ENCODE data around the gene TMEFF1. TPM values are rescaled to one million over a fixed set of nuclear protein-coding genes. Genes with fewer than 3 reads are reported as not detected.

Gene TMEFF1
- total and polyA plus RNA-seq, 2 experiments from 2014 or later = 0.34 to 0.43 TPM

DNA sequence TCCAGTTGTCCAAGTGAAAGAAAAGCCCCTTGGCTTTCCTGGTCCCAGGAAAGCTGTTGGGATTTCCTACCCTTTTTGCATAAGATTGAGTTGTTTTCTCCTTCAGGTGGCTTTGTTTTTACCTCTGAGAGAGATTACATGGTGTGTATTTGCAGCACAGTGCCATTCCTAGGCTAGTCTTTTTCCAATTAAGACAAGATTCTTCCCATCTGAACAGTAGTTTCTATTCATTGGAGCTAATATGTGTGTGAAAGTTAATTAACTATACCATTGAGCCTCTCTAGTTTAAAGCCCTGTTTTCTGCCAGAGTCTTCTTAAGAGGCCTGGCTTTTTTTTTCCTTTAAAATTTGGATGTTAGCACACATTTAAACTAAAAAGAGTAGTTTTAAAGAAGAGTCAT lies 25.9 kb upstream of the TMEFF1 start:
- Histone ChIP-seq H3K4me1 (ENCODE audit: insufficient read depth) (0 out of 2 replicates have a peak, but pooled peaks cover 6% of the 10 kb centered on the region), H3K9me2 (ENCODE audit: insufficient read depth) (no peaks in the 10 kb centered on the region), H3K27me3 (replicated peaks; ENCODE audit: insufficient read depth) (no peaks in the 10 kb centered on the region), H4K20me1 (ENCODE audit: insufficient read depth) (peaks cover 4% of the 10 kb centered on the region; the same call in 1 of the 2 replicates), H3K27ac (no peak overlapping the region), H3K4me3 (no peak overlapping the region), H3K4me2 (ENCODE audit: unreplicated experiment) (no peak overlapping the region), H3K9me3 (ENCODE audit: low read depth) (no peaks in the 10 kb centered on the region), H3F3A (ENCODE audit: insufficient read depth) (0 out of 2 replicates have a peak, but pooled peaks cover under 1% of the 10 kb centered on the region), H3K9ac (no peak overlapping the region), H3K36me3 (ENCODE audit: low read depth) (peaks cover 40% of the 10 kb centered on the region), H2AFZ (no peak overlapping the region), H3K79me2 (ENCODE audit: insufficient read depth) (peaks cover 100% of the 10 kb centered on the region)
- TF ChIP-seq EZH2 (IDR thresholded peaks at IDR 0.05; ENCODE audit: insufficient read depth, poor library complexity, severe bottlenecking) (no peak), EZH2phosphoT487 (IDR thresholded peaks at IDR 0.05; ENCODE audit: insufficient read depth, low read depth) (no peak)
- in situ Hi-C loops (cut with MboI) = no loop called here
- no peak for DNase-seq

DNA sequence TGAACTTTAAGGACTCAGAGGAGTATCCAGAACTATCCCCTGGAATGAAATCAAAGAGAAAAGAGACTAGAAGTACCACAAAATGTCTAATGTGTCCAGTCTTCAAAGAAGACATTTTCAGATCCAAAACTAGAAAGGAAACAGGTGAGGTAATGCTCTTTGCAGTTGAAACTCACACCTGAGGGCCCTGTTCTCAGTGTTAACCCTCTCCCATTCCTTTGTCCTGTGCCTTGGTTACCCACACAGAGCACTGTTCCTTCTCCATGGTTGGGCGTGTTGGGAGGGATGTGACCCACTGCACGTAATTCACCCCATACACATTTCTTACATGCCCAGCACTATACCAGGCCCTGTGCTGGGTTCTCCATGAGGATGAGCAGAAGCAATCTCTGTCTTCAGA lies 24.7 kb upstream of the TMEFF1 start:
- no peak for DNase-seq
- Histone ChIP-seq H3K27me3 (replicated peaks; ENCODE audit: insufficient read depth) (no peaks in the 10 kb centered on the region), H3K4me2 (ENCODE audit: unreplicated experiment) (no peak overlapping the region), H3F3A (ENCODE audit: insufficient read depth) (no peaks in the 10 kb centered on the region), H3K36me3 (ENCODE audit: low read depth) (peaks cover 44% of the 10 kb centered on the region), H3K9ac (no peak overlapping the region), H3K79me2 (ENCODE audit: insufficient read depth) (peaks cover 100% of the 10 kb centered on the region), H2AFZ (no peak overlapping the region), H3K4me1 (ENCODE audit: insufficient read depth) (0 out of 2 replicates have a peak, but pooled peaks cover 6% of the 10 kb centered on the region), H3K9me2 (ENCODE audit: insufficient read depth) (no peaks in the 10 kb centered on the region), H3K4me3 (no peak overlapping the region), H3K9me3 (ENCODE audit: low read depth) (no peaks in the 10 kb centered on the region), H4K20me1 (ENCODE audit: insufficient read depth) (peaks cover 4% of the 10 kb centered on the region; the same call in 1 of the 2 replicates), H3K27ac (no peak overlapping the region)
- TF ChIP-seq EZH2phosphoT487 (IDR thresholded peaks at IDR 0.05; ENCODE audit: insufficient read depth, low read depth) = no peak
- TF ChIP-seq EZH2 (IDR thresholded peaks at IDR 0.05; ENCODE audit: insufficient read depth, poor library complexity, severe bottlenecking) = no peak
- WGBS, 2 experiments (ENCODE audit: low coverage in 1 of 2, low lambda C conversion rate in 2 of 2, missing lambda C conversion rate in 2 of 2) = 100% methylated on average over 2 of the region's 2 CpGs
- in situ Hi-C loops (cut with MboI) = no loop called here

DNA sequence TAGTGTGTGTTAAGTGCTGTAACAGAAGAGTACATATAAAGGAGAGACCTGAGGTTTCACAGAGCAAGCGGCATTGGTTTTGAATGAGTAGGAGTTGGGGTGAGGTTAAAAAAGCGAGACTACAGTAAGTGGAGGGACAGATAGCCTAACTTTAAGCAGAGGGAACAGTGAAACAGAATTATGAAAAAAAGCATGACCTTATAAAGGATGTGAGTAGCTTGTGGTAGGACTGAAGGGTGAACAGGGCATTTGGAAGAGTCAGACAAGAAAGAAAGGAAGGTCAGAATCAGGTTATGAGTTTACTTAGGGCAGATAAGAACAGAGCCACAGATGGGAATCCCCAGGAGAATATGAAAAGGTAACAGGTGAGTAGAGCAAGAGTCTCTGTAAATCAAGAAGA lies 23.5 kb upstream of the TMEFF1 start:
- Histone ChIP-seq H3K27me3 (replicated peaks; ENCODE audit: insufficient read depth) (no peaks in the 10 kb centered on the region), H3K27ac (no peak overlapping the region), H3K79me2 (ENCODE audit: insufficient read depth) (peaks cover 94% of the 10 kb centered on the region), H3K4me3 (no peak overlapping the region), H3K4me2 (ENCODE audit: unreplicated experiment) (no peak overlapping the region), H3K4me1 (ENCODE audit: insufficient read depth) (no peaks in the 10 kb centered on the region), H2AFZ (no peak overlapping the region), H3K36me3 (ENCODE audit: low read depth) (peaks cover 44% of the 10 kb centered on the region), H3K9ac (no peak overlapping the region), H3F3A (ENCODE audit: insufficient read depth) (no peaks in the 10 kb centered on the region), H3K9me3 (ENCODE audit: low read depth) (no peaks in the 10 kb centered on the region), H3K9me2 (ENCODE audit: insufficient read depth) (no peaks in the 10 kb centered on the region), H4K20me1 (ENCODE audit: insufficient read depth) (peaks cover 4% of the 10 kb centered on the region; the same call in 1 of the 2 replicates)
- TF ChIP-seq EZH2phosphoT487 (IDR thresholded peaks at IDR 0.05; ENCODE audit: insufficient read depth, low read depth) (no peak), EZH2 (IDR thresholded peaks at IDR 0.05; ENCODE audit: insufficient read depth, poor library complexity, severe bottlenecking) (no peak)
- no peak for DNase-seq
- WGBS, 2 experiments (ENCODE audit: low coverage in 1 of 2, low lambda C conversion rate in 2 of 2, missing lambda C conversion rate in 2 of 2) = 99 to 100% methylated on average over 2 of the region's 2 CpGs
- in situ Hi-C loops (cut with MboI) = no loop called here

DNA sequence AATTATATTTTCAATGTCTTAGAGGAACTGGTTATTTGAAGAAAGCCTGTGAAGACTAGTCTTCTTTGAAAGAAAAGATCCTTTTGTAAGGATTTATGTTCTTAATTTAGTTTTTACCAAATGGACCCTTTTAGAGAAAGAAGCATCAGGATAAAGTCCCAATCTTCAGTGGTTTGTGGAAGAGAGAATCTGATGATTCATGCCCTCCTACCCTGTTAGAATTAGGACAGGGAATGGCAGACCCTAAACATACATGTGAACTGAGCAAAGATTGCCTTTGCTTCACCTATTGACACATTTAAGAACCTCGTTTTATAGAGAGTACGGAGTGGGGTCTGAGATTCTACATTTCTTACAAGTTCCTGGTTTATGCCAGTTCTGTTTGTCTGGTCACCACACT lies 20.1 kb upstream of the TMEFF1 start:
- Histone ChIP-seq H2AFZ (no peak overlapping the region), H3K79me2 (ENCODE audit: insufficient read depth) (peaks cover 70% of the 10 kb centered on the region), H3K27me3 (replicated peaks; ENCODE audit: insufficient read depth) (no peaks in the 10 kb centered on the region), H3K27ac (no peak overlapping the region), H3K9me3 (ENCODE audit: low read depth) (no peaks in the 10 kb centered on the region), H4K20me1 (ENCODE audit: insufficient read depth) (peaks cover 4% of the 10 kb centered on the region; the same call in 1 of the 2 replicates), H3K9me2 (ENCODE audit: insufficient read depth) (no peaks in the 10 kb centered on the region), H3K4me2 (ENCODE audit: unreplicated experiment) (no peak overlapping the region), H3K36me3 (ENCODE audit: low read depth) (peaks cover 30% of the 10 kb centered on the region), H3K9ac (no peak overlapping the region), H3K4me1 (ENCODE audit: insufficient read depth) (no peaks in the 10 kb centered on the region; the same call in 1 of the 2 replicates), H3F3A (ENCODE audit: insufficient read depth) (peaks cover 7% of the 10 kb centered on the region; the same call in 1 of the 2 replicates), H3K4me3 (no peak overlapping the region)
- no peak for DNase-seq
- 95 to 97% methylated on average over 2 of the region's 2 CpGs for WGBS, 2 experiments (ENCODE audit: low coverage in 1 of 2, low lambda C conversion rate in 2 of 2, missing lambda C conversion rate in 2 of 2)
- no peak for TF ChIP-seq EZH2 (IDR thresholded peaks at IDR 0.05; ENCODE audit: insufficient read depth, poor library complexity, severe bottlenecking)
- TF ChIP-seq EZH2phosphoT487 (IDR thresholded peaks at IDR 0.05; ENCODE audit: insufficient read depth, low read depth) = no peak
- in situ Hi-C loops (cut with MboI) = no loop called here

DNA sequence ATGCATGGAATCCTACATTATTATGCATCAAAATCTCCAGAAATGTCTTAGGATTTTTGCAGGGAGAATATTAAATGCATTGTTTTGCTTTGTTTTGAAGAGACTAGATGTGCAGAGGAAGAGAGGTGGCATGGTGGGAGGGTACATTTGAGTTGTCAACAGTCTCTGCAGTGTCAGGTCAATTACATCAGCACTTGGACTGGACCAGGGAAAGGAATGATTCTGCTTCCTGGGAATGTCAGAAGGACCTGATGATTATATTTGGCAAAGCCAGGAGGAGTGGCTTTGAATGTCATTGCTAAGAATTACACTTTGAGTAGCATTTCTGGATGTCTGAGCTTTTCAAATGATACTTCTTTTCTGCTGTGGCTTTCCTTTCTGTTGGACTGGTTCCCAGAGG lies 17.5 kb upstream of the TMEFF1 start:
- in situ Hi-C loops (cut with MboI) = no loop called here
- Histone ChIP-seq H3K4me2 (ENCODE audit: unreplicated experiment) (no peak overlapping the region), H3K9ac (no peak overlapping the region), H3K27me3 (replicated peaks; ENCODE audit: insufficient read depth) (no peaks in the 10 kb centered on the region), H3K79me2 (ENCODE audit: insufficient read depth) (peaks cover 44% of the 10 kb centered on the region), H4K20me1 (ENCODE audit: insufficient read depth) (no peaks in the 10 kb centered on the region), H3F3A (ENCODE audit: insufficient read depth) (peaks cover 7% of the 10 kb centered on the region; the same call in 1 of the 2 replicates), H3K9me2 (ENCODE audit: insufficient read depth) (no peaks in the 10 kb centered on the region), H3K4me3 (no peak overlapping the region), H2AFZ (no peak overlapping the region), H3K4me1 (ENCODE audit: insufficient read depth) (no peaks in the 10 kb centered on the region; the same call in 1 of the 2 replicates), H3K36me3 (ENCODE audit: low read depth) (peaks cover 27% of the 10 kb centered on the region; the same call in 1 of the 2 replicates), H3K27ac (no peak overlapping the region), H3K9me3 (ENCODE audit: low read depth) (no peaks in the 10 kb centered on the region)
- no peak for TF ChIP-seq EZH2 (IDR thresholded peaks at IDR 0.05; ENCODE audit: insufficient read depth, poor library complexity, severe bottlenecking)
- no peak for TF ChIP-seq EZH2phosphoT487 (IDR thresholded peaks at IDR 0.05; ENCODE audit: insufficient read depth, low read depth)
- peak; percentile 39 for DNase-seq

All from GM23248 (cell line).